HG03571 (cell line): ENCODE data around the gene CPNE4.

Experiments used
- ATAC-seq: cut with Tn5 transposase; IDR thresholded peaks from one replicate; pipeline ENCODE4 v1.9.1; 2021; ENCODE audit not compliant: unreplicated experiment

Gene CPNE4

DNA sequence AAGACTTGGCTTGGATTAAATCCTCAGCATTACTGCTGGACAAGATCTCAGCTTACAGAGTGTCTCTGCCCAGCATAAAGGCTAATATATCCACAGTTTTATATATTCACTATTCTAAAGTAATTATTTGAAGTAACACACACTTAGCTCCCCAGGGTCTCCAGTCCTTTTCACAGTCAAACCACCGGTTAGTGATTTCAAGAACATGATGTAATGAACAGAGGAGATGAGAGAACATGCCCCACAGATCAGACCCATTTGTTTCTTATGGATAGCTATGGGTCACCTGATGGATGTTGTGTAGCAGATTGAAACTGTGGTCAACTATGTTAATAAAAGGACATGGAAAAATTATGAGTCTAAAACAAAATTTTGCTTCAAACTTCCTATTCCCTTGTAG is 487.2 kb downstream of the CPNE4 start:
- ATAC-seq, result no peak

DNA sequence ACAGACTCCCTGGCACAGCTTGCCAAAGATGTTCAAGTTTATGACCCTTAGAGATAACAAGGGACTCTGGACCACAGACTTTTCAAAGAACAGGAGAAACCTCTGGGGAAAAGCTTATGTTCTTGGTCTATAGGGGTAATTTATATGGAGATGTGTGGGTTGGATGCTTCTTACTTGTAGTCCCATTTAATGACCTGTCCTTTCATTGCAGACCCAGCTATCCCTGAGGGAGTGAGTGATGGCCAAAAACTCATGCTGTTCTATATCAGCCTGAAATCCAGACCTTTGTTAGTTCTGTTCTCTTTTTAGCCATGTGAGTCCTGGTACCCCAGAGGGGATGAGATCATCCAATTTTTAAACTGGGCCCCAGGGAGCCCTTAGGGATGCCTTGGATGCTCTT is 488.4 kb downstream of the CPNE4 start:
- ATAC-seq, result no peak

DNA sequence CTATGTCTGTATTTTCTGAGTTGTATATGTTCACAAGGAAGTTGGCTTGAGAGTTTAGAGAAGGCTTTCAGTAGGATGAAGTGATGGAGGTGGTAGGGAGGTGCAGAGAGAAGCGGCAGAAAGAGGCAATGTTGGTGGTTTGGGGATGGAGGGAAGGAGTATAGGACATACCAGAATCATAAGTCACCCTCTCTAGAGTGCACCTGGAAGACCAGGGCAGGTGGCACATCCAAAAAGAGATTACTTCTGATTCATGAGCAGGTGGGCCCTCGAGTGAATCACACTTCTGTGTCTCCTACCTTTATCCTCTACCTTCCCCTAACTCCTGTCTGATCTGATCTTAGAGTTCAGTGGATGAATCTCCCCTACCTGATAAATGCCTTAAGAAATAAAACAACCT is 490.3 kb downstream of the CPNE4 start:
- no peak for ATAC-seq

DNA sequence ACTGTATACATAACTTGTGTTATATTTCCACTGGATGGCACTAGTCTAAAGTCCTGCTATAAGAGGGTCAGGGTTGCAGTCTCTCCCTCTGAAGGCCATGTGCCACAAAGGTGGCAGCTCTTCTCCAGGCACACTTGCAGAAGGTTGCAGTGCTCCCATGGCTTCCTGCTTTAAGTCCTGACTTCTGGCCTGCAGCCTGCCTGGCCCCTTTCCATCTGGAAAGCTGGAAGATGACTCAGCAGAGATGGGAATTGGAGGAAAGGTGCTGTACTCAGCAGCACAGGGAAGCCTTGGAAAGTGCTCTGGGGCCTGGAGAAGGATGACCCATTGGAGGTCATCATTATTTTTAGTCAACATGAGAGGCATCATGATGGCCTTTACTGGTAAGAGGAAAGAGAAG is 491.1 kb downstream of the CPNE4 start:
- no peak for ATAC-seq

DNA sequence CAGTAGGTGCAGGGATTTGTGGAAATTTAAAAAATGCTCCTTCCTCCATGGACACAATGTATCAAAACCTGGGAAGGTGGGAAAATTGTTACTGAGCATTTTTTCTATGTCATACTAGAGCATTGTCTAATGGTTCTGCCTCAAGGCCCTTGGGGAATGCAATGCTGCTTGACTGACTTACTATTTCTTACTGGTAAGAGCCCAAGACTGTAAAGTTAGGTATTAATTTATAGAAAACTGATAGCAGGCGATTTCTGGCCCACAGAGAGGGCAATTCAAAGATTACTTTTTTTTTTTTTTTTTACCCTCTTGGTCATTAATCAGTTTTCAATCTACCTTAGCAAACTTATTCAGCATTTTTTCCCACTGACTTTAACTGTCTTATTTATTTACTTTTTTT is 493.5 kb downstream of the CPNE4 start:
- ATAC-seq, result no peak

DNA sequence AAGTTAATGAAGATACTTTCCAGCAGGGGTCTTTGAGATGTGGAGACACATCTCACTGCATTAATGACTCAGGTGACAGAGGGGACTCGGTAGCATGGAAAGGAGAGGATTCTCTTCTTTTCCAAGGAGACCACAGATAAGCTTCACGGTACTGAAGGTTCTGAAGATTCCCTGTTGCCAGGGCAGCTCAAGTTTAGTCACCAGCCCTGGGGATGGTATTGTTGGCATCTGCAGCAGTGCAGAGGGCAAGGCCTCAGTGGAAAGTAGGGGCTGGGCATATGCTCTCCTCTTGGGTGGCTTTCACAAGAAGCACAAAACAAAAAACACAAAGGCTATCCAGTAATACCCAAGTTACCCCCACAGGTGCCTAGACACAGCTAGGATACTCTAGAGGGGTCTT is 494.0 kb downstream of the CPNE4 start:
- ATAC-seq, result no peak

DNA sequence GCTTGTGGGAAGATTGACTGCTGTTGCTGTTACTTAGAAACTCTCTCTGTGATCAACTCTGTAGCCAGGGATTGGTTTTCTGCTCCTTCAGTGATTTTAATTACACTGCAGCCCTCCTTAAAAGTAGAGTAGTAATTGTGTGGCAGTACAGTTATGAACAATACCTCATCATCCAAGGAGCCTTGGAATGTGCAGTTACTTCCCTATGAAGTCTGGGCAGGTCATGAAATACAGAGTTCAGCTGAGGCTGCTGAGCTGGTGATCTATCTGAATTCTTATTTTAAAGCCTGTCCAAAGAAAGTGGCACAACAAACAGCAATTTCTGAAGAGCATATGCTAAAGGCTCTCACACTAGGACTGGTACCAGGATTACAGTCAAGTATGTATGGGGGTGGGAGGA is 494.7 kb downstream of the CPNE4 start:
- ATAC-seq, result no peak

DNA sequence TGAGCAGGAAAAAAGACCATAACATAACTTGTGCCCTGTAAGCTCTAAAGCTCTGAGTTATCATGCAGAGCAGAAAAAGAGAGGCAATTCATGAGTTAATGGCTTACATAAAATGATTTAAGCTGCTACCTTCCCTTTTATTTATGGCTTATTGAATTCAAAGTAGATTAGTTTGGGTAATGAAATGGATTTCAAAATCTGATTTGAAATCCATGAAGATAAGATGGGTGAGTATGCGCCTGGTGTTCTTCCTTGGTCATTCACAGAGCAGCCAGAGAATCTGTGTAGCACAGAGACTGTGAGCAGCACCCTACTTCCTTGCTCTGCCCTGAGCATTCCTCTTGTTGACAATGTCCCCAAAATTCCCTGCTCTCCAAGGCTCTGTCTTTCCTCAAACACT is 495.8 kb downstream of the CPNE4 start:
- no peak for ATAC-seq

DNA sequence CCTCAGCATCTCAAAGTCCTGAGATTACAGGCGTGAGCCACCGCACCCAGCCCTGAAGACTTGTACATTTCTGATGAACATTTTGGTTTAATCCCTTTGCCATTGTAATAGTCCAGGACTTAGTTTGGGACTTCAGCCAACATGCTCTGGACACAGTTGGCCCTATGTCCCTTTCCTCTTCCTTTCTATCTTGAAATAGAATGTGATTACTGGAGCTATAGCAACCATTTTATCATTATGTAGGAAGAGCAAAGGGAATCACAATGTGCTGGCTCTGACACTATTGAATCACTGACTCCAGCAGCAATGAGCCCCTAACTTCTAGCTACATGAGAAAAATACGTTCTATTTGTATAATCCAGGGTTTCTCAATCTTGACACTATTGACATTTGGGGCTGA is 497.3 kb downstream of the CPNE4 start:
- ATAC-seq, result no peak

DNA sequence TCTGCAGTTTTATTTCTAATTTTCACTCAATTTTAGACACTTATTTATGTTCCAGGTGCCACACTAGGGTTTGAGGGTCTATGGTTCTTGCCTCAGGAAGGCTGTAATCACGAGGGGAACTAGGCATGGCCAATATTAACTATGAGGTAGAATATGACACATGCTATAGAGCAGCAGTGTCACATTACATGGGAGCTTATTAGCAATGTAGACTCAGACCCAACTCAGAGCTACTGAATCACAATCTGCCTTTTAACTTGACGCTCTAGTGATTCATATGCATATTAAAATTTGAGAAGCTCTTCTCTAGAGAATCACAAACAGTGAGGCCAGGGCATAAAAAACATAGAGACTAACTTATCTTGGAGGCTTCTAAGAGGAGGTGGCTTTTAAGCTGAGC is 499.2 kb downstream of the CPNE4 start:
- ATAC-seq, result no peak

DNA sequence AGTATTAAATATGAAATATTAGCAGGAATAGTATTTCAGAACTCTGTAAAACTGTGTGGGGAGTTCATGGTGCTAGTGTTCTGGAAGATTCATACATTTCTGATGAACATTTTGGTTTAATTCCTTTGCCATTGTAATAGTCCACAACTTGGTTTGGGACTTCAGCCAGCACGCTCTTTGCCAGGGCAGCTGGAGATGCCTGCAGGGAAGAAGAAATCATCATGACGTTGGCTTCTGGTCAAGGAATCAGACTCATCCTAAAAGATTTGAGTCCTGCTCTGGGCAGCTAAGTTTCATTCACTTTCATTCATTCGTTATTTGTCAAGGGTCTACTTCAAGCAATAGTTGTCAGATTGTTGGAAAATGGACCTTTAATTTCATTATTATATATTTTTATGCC is 499.7 kb downstream of the CPNE4 start:
- no peak for ATAC-seq

DNA sequence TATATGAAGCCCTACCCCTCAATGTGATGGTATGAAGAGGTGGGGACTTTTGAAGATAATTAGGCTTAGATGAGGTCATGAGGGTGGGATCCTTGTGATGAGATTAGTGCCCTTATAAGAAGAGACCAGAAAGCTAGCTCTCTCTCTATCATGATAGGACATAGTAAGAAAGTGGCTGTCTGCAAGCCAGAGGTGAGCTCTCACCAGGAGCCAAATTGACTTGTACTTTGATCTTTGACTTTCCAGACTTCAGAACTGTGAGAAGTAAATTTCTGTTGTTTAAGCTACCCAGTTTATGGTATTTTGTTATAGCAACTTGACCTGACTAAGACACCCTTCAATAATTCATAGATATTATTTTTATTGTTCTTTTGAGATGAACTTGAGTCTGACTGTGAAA is 502.2 kb downstream of the CPNE4 start:
- no peak for ATAC-seq

DNA sequence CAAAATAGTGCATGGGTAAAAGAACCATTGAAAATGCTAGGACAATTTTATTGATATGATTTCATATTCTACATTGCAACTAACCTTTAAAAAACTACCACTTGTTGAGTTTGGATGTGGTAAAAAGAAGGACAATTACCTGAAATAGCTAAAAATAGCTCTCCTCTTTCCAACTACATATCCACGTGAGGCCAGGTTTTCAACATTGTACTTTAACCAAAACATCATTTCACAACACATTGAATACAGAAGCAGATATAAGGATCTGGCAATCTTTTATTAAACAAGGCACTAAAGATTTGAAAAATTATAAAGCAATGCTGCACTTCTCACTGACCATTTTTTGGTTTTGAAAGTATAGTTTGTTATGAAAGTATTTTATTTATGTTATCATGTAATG is 504.0 kb downstream of the CPNE4 start:
- no peak for ATAC-seq

DNA sequence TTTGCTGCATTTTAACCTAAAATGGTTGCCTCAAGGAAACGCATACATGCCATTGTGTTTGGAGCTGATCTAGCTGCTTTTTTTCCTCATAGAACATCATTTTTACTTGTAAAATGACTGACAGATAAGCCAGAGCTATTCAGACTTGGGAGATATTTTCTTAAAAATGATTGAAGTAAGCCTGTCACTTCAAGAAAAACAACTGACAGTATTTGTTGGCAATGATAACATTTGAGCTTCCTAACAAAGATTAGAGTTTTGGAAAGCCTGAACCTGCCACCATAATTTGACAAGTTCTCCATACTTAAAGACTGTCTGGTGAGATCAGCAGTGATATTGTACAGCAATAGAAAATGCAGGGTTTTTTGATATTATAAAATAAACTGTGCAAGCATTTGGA is 504.4 kb downstream of the CPNE4 start:
- ATAC-seq, result no peak

DNA sequence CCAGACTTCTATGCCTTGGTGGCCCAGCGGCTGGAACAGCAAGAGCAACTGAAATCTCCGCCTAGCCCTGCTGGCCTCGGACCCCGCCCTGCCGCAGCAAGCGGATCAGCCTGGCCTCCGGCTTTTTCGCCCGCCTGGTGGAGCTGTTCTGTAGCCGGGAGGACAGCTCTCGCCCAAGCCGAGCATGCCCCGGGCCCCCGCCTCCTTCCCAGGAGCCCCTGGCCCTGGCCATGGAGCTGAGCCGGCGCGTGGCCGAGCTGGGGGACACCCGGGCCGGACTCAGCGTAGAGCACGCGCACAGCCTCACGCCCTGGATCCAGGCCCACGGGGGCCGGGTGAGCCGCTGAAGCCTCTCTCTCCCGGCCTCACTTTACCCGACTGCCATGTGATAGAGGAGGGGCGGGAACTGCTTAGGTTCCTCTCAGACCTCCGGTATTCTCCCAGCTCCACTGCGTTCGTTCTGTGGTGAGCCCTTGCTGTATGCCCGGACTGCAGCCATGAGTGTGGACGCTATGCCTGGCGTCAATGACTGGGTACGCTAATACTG is 507.9 kb downstream of the CPNE4 start:
- no peak for ATAC-seq

DNA sequence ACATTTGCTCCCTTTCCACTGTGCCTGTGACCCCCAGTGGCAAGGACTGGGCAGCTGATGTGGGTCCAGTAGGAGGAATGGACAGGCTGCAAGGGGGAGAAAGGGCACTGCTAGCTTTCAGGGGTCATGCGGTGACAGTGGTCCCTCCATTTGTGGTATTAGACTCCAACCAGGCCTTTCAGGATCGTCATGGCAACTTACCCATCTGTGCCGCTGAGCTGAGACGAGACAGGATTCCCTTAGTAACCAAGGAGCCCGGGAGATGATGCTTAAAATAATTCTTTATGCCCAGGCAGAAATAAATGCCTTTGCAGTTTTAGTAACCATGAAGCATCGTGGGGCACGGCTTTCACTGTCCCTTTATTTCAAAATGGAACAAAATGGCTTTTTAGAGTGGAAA is 516.1 kb downstream of the CPNE4 start:
- no peak for ATAC-seq

DNA sequence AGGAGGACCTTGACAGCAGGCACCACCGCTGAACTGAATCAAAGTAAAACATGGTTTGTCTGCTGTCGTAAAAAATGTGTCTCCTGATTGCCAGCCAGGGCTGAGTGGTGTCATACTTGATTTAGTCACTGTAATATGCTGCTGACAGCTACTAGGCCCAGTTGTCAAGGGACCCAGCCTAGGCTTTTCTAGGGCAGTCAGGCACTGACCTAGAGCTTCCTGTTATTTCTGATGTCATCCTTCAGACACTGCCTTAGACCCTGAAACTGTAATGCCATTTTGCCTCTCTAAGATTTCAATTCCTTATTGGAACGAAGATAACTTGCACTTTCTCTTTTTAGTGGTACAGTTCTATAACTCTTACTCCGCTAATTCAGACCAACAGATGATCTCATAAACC is 529.4 kb downstream of the CPNE4 start:
- ATAC-seq, result no peak

DNA sequence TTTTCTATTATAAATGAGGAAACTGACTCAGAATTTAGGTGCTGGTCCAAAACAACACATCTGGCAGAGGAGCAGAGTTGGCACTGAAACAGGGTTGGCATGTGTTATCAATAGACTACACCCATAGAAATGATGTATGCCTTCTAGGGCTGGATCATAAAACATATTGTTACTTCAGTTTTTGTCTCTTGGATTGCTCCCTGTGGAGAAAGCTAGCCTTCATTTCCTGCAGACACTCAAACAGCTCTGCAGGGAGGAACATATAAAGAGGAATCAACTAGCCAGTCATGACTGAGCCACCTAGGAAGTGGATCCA is 531.5 kb downstream of the CPNE4 start:
- ATAC-seq, result peak; percentile 7

DNA sequence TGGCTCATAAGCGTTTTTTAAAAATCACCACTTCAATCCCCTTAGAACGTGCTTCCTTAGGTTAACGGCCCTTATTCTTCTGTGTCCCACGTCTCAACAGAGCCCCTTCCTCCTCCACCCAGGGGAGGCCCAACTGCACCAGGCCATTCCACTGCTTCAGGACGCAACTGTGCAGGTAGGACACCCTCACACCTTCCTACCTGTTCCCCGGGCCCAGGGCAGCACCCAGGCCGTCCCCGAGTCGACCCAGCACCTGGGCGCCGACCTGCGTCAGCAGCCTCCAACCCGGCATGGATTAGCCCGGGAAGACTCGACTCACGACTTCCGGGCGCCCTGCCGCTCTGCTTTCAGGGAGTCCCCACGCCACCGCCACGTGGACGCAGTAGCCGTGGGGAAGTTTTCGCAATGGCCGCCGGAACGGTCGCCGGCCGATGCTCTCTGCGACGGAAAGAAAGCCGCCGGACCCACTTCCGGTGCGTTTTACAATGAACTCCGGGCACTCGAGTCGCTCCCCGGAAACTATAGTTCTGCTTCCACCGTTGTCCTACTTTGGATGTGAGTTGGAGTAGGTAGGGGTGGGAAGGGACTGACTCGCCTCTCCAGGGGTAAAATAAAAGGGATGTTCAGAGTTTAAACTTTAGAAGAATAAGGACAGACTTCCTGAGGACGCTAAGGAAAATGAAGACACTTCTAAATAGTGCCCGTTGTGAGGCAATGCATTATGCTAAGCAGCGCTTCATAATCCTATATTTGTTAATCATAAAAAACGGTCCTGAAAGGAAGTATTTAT is 532.1 kb downstream of the CPNE4 start, which contains the start of gene MRPL3:
Gene MRPL3, minus strand, starts transcription at position 442 of the 790 bp plus-strand sequence. Its CDS starts 150 bp downstream, at position 292.
- peak; percentile 97 for ATAC-seq

DNA sequence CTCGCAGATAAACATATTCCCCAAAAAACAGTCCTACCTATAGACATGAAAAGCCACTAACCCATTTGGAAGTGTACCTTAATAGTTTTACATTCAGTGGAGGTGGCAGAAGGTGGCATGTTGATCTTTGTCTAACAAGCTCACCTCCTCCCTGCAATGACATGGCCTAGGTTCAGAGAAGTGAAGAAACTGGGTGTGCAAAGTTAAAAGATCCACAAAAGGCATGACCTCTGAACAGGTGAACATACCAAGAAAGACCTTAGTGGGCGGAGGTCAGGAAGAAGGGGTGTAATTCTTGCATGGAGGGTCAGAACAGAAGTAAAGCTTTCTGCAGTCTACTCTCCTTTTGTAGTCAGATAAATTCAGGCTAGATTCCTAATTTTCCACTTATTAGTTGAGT is 532.9 kb downstream of the CPNE4 start:
- ATAC-seq, result no peak

DNA sequence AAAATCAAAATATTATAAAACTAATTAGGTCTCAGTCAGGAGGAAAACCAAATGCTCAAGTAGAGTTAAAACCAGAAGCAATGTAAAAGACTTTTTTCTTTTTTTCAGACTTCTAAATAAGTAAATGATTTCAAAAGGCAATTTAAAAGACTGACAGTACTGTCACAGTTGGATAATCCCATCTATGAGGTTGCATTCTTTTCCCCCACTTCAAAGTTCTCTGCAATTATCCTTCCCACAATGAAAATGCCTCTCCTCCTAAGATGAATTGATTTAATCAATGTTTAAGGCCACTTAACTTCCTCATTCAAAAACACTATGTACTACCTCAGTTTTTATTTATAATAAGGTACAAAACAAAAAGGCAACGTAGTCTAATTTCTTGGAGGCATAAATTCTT is 540.1 kb downstream of the CPNE4 start:
- ATAC-seq, result no peak

DNA sequence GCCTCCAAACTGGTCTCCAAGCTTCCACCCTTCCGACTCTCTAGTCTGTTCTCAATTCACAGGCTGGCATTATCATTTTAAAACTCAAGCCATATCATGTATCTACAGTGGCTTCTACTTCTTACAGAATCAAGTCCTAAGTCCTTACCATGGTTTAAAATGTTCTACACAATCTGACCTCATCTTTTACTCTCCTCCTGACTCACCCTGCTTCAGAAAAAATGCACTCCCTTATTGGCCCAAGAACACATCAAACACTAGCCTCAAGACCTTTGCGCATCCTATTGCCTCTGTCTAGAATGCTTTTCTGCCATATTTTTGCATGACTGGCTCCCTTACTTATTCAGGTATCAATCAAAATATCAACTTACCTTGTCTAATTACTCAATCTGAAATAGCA is 543.0 kb downstream of the CPNE4 start:
- no peak for ATAC-seq

DNA sequence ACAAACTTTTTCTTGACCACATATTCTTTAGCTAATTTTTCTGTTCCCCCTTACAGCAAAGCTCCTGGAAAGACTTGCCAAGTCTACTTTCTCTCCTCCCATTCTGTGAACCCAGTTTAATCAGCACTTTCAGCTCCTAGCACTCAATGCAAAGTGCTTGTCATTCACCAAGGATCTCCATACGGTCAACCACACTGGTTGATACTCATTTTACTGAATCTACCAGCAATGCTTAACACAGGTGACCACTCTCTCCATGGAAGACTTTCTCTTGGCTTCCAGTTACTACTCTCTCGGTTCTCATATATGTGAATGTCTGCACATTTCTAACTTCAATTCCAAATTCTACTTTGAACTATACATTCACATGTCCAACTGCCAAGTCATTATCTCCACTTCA is 543.7 kb downstream of the CPNE4 start:
- no peak for ATAC-seq
